AG09309 (cell line): ENCODE results near the gene CHAF1A.

ENCODE experiments used
- DNase-seq: peaks from one replicate; pipeline ENCODE4 v3.0.0-alpha.2; 2010; ENCODE audit warnings: low read depth
- H3K4me3 ChIP-seq: 2 replicates; pipeline ENCODE4 v1.5.1; 2011; ENCODE audit warnings: mild to moderate bottlenecking, low read depth, low read length, moderate library complexity; ENCODE audit not compliant: control insufficient read depth
- CTCF ChIP-seq: IDR thresholded peaks from 2 replicates; pipeline ENCODE4 v1.5.1; 2011; ENCODE audit warnings: mild to moderate bottlenecking, low read depth, low read length, inconsistent platforms; ENCODE audit not compliant: insufficient read depth, control insufficient read depth; ENCODE audit errors: missing control alignments

Gene CHAF1A

GRCh38 chr19:4473011-4473762 is 70.7 kb downstream of the CHAF1A start:
- TF ChIP-seq CTCF = no peak
- peak overlapping the region; percentile 78 for H3K4me3 ChIP-seq

DNA sequence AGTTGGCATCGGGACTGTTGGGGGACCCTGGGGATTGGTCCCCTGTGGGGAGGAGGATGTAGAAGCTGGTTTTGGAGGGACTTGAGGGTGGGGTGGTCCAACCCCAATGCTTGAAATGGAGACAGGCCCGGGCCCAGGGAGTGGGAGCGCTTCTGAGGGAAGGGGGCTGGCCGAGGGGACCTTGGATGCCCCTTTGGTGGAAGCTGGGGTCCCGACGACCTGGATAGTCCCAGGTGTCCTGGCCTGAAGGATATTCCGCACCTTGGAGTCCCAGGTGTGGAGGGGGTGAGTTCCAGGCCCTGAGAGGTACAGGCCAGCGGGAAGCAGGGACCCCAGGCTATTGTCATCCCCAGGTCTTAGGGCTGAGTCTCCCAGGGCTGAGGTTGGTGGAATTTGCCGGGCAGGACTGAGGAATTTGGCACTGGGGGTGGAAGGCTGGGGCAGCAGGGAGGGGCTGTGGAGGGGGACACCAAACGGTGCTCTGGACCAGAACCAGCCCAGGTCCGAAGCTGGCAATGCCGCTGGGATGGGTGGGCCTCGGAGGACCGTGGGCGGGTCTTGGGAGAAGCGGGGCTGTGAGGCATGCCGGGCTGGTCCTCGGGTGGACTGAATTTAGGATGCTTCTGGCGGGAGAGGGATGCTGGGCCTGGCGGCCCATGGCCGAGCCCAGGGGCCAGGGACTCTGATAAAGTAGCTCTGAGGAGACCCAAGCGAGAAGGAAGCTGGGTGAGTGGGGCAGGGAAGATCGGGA is 71.5 kb downstream of the CHAF1A start:
- no peak for TF ChIP-seq CTCF
- peak overlapping the region; percentile 78 for H3K4me3 ChIP-seq
- no peak for DNase-seq

More at GRCh38 chr19:4473011-4473762, 70.7 kb downstream of the CHAF1A start:
- DNase-seq = no peak

GRCh38 chr19:4474514-4475022 is 72.1 kb downstream of the CHAF1A start:
- H3K4me3 ChIP-seq = peak overlapping the region; percentile 78
- TF ChIP-seq CTCF = no peak
- no peak for DNase-seq

- no peak for DNase-seq
- no peak overlapping the region for H3K4me3 ChIP-seq
- no peak for TF ChIP-seq CTCF
Observed at GRCh38 chr19:4477034-4477801, 74.8 kb downstream of the CHAF1A start.

DNA sequence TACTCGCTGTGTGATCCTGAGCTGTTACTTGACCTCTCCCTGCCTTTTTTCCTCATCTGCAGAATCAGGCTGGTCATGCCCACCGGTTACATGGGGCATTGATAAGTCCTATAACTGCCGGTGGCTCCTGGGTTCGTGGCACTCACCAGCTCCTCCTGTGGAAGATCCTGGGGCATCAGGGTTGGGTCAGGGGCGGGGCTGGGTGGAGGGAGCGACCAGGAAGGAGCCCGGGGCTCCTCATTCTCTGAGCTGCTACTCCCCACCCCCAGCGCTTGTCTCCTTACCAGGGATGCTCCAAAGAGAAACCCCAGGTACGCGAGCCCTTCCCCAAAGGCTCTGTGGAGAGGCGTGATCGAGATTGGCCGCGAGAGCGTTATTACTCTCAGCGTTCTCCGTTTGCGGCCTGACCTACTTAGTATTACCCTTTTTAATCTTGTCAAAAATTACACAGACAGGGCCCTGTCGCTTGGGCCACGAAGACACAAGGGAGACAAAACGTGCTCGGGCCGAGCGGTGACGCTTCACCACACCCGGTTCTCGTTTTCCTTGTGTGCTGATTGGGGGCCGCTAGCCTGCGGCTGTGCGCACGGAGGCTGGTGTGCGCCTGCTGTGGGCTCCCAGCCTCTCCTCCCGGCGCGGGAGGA is 80.4 kb downstream of the CHAF1A start:
- TF ChIP-seq CTCF = no peak
- no peak for DNase-seq

GRCh38 chr19:4483385-4483784 is 80.9 kb downstream of the CHAF1A start:
- no peak for DNase-seq
- no peak overlapping the region for H3K4me3 ChIP-seq
- no peak for TF ChIP-seq CTCF

More for the DNA sequence above, 80.4 kb downstream of the CHAF1A start:
- no peak overlapping the region for H3K4me3 ChIP-seq
